ENCODE data around the gene BBX.
A peak's percentile ranks its signal among the peaks of the same experiment; 100 is the strongest.
"Not testable (repeated sequence)": the region's sequence is repeated elsewhere in the genome, so short reads cannot be mapped to it uniquely, and the experiment has no call there.

The BBX gene

GRCh38 chr3:107803170-107803569 is 280.4 kb downstream of the BBX start:
- DNase-seq: no peak

GRCh38 chr3:107806021-107806420 is 283.3 kb downstream of the BBX start:
- no peak for DNase-seq

- no peak for DNase-seq
These were observed 283.8 kb downstream of the BBX start for GRCh38 chr3:107806536-107806935.

GRCh38 chr3:107810171-107811071 is 287.7 kb downstream of the BBX start:
- peak; percentile 50 for DNase-seq

GRCh38 chr3:107813026-107813425 is 290.3 kb downstream of the BBX start:
- no peak for DNase-seq

GRCh38 chr3:107816107-107816506 is 293.3 kb downstream of the BBX start:
- no peak for DNase-seq

GRCh38 chr3:107817076-107817475 is 294.3 kb downstream of the BBX start:
- DNase-seq: no peak

GRCh38 chr3:107818025-107818424 is 295.3 kb downstream of the BBX start:
- no peak for DNase-seq

- DNase-seq: no peak
These were observed 296.9 kb downstream of the BBX start for GRCh38 chr3:107819656-107820055.

GRCh38 chr3:107822308-107822707 is 299.5 kb downstream of the BBX start:
- DNase-seq: no peak

GRCh38 chr3:107824822-107825371 is 302.1 kb downstream of the BBX start:
- no peak for DNase-seq

- no peak for DNase-seq
These were observed 302.8 kb downstream of the BBX start for GRCh38 chr3:107825556-107825955.

- DNase-seq: no peak
These were observed 304.0 kb downstream of the BBX start for GRCh38 chr3:107826727-107827126.

- no peak for DNase-seq
These were observed 306.4 kb downstream of the BBX start for GRCh38 chr3:107829185-107829584.

GRCh38 chr3:107831590-107831989 is 308.8 kb downstream of the BBX start:
- DNase-seq: no peak

- DNase-seq: no peak
These were observed 310.3 kb downstream of the BBX start for GRCh38 chr3:107833043-107833442.

- DNase-seq: no peak
These were observed 311.1 kb downstream of the BBX start for GRCh38 chr3:107833722-107834416.

- DNase-seq: not testable (repeated sequence)
These were observed 312.2 kb downstream of the BBX start for GRCh38 chr3:107835001-107835400.

- DNase-seq: no peak
These were observed 315.3 kb downstream of the BBX start for GRCh38 chr3:107837895-107838612.

- DNase-seq: no peak
These were observed 319.1 kb downstream of the BBX start for GRCh38 chr3:107841831-107842230.

- DNase-seq: no peak
These were observed 320.2 kb downstream of the BBX start for GRCh38 chr3:107842940-107843339.

- no peak for DNase-seq
These were observed 322.9 kb downstream of the BBX start for GRCh38 chr3:107845380-107846278.
